GM19468 (cell line): ENCODE data around the gene SAYSD1.
"Not testable (repeated sequence)": the region's sequence is repeated elsewhere in the genome, so short reads cannot be mapped to it uniquely, and the experiment has no call there.

Source experiments
- ATAC-seq: cut with Tn5 transposase; IDR thresholded peaks from one replicate; pipeline ENCODE4 v1.9.1; 2021; ENCODE audit warnings: mild to moderate bottlenecking, moderate library complexity, moderate number of reproducible peaks; ENCODE audit not compliant: unreplicated experiment; ENCODE audit errors: extremely low read depth

The SAYSD1 gene, protein sequence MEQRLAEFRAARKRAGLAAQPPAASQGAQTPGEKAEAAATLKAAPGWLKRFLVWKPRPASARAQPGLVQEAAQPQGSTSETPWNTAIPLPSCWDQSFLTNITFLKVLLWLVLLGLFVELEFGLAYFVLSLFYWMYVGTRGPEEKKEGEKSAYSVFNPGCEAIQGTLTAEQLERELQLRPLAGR

DNA sequence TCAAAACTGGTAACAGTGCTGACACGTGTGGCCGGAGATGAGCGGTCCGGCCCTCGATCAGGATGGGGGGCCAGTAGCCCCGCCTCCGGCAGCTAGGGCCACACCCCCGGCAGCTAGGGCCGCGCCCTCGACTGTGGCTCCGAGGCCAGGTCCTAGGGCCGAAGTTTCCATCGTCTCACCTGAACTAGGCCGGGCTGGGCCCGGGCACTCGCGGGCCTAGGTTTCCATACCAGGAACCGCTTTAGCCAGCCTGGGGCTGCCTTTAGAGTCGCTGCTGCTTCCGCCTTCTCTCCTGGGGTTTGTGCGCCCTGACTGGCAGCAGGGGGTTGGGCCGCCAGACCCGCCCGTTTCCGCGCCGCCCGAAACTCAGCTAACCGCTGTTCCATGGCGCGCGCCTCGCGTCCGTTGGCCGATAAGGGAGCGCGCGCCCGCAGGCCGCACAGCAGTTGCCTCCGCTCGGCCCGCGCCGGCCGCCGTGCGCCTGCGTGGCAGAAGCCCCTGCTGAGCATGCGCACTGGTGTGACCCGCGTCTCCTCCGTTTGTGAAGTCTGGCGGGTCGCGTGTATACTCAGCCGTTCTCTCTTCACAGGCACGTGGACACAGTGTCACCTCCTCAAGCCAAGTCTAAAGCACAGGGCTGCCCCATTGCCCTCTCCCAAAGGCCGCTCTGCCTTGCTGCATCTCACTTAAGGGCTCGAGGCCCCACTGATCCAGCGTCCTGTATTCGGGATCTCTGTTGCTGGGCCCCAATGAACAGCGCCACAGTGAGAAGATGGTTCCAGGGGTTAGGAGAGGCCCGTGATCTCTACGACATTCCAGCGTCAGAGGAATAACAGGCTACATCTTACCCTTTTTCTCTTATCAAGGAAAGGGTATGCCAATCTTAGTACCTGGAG is at the start of gene SAYSD1:
TSS of gene SAYSD1 (minus strand) at position 483 of the 896 bp plus-strand sequence. CDS start at position 386, 97 bp downstream.
- peak; percentile 89 for ATAC-seq

DNA sequence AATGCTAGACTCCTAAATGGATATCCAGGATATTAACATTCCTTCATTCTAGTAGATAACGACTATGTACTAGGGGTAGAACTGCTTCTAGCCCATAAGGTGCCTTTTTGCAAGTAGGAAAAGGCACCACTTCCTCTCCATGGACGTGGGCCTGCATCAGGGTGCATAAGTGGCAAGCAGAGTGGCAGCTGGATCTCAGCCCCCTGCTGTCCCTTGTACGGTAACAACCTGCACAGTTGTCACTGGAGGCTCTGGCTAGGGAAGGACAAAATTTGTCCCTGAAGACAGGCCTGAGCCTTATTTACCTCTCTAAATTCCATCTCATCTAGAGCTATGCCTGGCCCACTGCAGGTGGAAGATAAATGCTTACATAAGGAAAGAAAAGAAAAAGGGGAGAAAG is 42.5 kb upstream of the SAYSD1 start:
- ATAC-seq, result no peak

DNA sequence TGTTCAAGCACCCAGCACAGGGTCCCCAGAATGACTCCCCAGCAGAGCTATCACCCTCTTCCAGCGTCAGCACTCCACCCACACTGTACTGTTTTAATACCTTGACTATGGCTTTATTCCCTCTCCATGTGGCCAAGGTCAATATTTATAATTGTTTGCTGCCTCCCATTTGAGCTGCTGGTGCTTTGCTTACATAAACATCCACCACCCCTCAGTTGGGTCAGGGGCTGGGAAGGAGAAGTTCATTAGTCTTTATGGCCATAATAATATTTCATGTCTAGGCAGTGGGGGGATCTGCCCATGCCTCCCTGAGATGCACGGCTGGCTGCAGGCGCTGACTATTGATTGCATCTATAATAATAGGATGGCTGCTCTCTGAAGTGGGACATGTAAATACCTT is 41.8 kb upstream of the SAYSD1 start:
- no peak for ATAC-seq

DNA sequence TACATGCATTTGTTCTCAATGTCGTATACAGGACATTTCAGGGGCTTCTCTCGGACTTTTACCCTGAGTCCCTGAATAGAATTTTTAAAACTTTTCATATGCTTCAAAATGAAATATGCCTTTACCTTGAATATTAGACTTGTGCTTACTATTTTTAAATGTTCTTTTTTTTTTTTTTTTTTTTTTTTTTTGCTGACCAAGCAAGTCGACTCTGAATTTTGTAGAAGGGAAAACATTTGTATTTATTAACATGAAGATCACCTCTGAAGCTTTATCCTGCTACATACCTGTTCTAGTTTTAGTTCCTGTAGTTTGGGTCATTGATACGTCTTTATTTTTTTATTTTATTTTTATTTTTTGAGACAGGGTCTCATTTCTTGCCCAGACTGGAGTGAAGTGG is 39.7 kb upstream of the SAYSD1 start:
- no peak for ATAC-seq

DNA sequence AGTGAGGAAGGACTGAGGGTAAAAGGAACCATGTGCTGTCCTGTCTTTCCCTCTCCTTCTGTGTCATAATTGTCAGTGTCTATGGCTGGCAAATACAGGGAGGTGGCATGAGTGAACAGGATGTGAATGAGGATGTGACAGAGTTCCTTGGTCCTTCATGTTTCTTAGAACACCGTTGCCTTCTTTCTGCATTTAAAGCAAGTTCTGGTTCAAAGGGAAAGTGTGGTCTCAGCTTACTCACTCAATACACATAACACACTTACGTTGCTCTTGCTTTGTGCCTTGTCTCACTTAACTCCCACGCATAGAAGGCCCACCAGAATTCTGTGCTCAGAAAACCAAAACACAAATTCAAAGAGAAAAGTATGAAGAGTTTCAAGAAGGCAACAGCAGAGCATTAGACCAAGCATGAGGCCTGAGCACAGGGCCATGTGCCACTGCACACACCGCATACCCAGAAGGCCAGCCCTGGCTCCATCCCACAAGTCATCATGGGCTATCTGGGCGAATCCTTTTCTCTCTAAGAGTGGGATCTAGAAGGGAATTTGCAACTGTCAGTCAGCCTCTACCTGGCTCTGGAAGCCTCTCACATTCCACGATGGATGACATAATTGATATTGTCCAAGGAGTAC is 38.9 kb upstream of the SAYSD1 start:
- ATAC-seq, result no peak

DNA sequence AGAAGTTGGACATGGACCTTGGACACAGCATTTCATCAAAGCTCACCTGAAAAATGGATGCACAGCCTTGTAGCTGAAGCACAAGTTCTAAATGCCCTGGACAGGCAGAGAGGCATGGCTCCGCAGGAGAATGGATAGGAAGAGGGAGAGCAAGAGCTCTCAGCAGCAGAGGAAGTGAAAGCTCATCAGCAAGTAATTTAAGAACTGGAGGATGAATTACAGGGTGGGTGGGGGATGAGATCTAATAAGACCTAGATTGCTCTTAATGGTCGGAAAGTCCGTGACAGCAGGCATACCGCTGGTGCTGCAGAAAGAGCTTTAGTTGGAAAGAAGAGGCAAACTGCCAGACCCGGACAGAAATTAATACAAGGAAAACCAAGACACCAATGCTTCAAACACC is 37.3 kb upstream of the SAYSD1 start:
- no peak for ATAC-seq

DNA sequence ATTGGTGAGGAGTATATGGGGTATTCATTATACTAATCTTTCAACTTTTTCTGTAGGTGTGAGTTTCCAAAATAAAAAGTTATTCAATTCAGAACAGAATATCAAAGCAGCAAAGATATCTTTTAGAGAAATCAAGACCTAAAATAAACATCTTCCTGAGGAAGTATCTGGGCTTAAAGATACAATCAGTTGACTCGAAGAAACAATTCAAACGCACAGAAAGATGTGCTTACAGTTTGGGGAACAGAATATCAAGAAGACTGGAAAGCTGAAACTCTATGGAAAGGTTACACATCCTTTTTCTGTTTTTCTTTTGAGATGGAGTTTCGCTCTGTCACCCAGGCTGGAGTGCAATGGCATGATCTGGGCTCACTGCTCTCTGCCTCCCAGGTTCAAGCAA is 36.2 kb upstream of the SAYSD1 start:
- ATAC-seq, result no peak

DNA sequence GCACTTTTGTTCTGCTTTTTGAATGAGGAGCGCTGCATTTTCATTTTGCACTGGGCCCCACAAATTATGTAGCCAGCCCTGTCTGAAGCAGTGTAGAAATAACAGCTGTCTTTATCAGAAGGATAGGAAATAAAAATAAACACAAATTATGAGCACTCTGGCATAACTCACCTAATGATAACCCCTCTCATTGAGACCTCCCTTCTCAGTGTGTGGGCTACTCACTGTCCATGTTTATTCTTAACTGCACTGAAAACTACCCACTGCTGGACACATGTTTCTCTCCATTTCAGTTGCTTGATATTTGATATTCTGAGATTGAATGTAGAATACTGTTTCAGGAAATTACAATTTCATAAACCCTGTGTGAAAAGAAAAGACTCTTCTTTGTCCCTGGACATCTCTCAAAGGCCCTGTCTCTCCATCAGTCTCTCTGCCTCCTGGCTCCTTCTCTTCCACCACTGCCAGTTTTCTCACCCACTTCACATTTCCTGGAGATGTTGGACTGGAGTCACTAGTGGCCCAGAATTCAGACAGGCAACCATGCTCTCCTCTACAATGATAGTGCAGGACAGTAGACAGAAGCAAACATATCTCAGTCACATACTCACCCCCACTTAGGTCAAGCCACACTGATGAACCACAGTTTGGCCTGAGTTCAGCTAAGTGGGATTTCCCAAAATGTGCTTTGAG is 29.6 kb upstream of the SAYSD1 start:
- no peak for ATAC-seq

DNA sequence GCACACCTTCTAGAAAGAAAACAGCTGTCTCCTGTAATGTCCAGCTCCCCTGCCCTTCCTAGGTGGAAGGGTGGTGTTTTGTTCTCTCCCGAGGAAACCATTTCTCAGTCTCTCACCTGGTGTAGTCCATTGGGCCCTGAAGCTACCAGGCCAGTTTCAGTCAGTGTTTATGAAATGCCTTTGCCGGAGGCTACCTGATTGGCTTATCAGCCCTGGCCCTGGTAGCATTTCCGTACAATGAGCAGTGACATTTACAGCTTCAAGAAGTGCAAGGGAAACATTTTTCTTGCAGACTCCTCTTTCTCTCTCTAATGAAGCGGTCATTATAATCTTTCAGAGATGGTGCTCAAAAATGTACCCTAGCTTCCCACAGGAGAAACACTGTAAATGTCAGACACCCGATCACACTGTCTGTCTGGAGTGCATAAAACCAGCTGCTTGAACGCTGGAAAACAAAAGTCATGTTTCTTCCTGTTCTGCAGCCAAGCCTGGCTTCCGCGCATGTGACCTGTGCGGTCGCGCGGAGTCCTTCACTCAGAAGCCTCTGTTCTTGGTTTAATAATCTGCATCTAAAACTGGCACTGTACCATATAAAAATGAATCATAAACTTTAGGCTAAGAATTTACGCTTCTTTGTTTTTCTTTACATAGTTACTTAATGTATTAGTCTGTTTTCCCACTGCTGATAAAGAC is 28.4 kb upstream of the SAYSD1 start:
- no peak for ATAC-seq

DNA sequence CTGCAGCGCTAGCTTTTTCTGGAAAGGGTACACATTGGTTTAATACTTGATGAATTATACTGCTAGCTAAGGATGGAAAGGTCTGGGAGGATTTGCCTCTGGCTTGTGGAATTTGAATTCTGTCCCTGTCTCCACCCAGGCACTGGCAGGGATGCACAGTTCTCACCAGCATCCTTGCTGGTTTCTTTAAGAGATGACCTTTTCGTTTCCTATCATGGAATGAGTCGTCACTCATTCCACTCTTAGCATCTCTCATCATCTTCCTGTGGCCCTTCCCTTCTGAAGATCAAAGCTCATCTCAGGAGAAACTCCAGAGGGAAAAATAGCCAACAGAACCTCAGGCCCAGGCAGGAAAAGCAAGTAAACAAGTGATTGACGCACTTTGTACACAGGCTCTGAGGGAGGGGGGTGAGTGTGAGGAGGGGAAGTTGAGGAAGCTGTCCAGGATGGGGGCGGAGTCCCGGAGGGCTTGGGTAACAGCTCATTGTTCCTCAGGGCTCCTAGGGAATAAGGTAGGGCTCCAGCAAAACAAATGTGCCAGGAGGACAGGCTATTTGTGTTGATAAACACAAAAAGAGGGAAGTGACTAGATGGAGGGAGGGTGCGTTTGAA is 25.7 kb upstream of the SAYSD1 start:
- ATAC-seq, result no peak

DNA sequence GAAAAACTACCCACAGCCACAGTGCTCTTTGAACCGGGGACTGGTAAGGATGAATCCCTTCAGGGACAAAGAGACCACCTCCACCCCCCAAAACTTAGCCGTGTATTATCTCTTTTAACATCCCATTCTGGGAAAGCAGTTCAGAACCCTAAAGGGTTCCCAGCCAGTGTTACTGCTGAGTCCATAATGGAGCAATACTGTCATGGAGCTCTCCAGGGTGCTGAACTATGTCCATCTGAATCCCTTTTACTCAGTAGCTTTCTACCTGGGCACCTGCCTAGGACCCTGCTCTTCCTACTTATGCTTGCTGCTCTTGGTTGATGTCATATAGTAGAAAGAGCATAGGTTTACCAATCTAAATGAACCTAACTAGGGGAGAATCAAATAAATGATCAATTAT is 22.3 kb upstream of the SAYSD1 start:
- ATAC-seq, result no peak

DNA sequence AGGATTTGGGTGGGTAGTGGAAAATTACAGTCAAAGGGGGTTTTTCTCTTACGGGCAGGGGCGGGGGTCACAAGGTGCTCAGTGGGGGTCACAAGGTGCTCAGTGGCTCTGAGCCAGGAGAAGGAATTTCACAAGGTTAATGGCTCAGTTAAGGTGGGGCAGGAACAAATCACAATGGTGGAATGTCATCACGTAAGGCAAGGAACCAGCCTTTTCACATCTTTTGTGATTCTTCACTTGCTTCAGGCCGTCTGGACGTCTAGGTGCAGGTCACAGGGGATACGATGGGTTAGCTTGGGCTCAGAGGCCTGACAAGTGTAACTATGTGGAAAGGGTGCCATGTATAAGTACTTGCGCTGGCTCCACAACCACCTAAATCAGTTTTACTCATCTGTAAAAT is 21.2 kb upstream of the SAYSD1 start:
- not testable (repeated sequence) for ATAC-seq

DNA sequence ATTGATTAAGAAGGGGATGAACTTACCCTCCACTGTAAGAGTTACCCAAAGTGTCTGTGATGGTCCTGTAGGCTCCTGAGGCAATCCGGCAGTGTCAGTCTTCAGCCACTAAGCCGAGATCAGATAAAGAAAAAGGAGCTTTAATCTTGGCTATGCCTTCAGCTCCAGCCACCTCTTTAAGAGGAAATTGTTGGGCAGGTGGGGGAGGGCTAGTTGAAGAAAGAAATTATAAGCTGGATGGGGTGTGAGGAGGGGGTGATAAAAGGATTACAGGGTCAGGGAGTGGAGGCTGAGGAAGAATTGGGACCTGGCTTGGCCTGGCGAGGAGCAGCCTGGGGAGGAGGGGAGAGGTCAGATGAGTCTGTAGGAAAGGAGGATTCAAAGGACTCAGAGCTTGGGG is 19.8 kb upstream of the SAYSD1 start:
- ATAC-seq, result not testable (repeated sequence)

DNA sequence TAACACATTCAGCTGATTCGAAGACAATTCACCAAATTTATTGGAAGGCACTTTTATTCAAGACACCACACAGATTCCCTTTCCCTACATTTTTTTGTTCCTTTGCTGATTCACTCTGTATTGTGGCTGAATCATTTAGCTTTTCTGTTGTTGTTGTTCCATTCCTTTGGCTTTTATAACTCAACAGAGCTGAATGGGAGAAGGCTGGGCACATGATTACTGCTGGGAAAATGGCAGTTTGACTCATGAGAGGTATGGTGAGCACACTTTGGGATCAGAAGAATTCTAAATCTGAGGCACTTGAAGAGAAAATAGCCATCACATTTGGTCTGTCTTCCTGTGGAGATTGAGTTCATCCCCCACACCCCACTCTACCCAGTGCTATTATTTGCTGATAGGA is 15.7 kb upstream of the SAYSD1 start:
- ATAC-seq, result no peak

DNA sequence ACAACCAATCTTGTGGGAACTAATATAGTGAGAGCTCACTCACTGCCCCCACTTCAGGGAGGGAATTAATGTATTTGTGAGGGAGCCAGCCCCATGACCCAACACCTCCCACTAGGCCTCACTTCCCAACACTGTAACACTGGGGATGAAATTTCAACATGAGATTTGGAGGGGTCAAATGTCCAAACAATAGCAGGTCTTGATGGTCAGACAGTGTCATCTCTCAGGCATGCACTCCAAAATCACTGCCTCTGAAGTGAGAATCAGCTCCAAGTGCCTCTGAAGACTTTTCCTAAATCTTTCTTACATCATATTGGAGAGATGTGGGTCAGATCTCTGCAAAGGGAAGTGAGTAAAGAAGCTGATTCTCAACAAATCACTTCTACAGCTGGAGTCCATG is 13.8 kb upstream of the SAYSD1 start:
- no peak for ATAC-seq

DNA sequence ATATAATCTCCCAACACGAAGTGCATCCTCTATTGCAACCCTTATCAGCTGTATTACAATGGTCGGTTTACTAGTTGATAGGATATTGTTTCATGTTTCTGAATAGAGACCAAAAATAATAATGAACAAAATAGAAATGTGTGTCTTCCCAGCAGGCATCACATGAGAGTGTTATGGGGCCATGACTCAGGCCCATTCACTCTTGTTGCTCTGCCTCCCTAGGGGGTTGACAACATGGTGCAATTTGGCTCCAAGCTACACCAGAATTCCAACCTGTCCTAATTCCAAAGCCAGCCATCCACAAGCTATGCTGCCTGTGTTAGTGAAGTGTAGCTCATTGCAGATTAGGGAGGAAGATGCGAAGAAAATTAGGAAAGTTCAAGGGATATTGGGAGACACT is 13.1 kb upstream of the SAYSD1 start:
- ATAC-seq, result no peak

DNA sequence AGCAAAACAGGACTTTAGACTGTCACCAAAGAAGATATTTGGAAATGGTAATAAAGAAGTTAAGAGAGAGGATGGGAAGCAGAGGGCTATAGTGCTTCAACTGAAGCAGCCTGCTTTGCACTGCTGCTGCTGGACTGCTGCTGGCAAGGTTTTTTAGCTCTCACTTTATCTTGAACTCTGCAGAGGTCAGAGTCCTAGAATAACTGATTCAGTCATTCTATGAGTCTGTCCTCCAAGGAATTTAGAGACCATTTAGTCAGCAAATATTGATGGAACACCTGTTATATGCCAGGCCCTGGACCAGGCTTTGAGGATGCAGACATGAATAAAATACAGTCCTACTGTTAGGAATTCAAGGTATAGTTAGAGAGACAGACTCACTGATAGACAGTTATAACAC is 9.1 kb upstream of the SAYSD1 start:
- no peak for ATAC-seq

DNA sequence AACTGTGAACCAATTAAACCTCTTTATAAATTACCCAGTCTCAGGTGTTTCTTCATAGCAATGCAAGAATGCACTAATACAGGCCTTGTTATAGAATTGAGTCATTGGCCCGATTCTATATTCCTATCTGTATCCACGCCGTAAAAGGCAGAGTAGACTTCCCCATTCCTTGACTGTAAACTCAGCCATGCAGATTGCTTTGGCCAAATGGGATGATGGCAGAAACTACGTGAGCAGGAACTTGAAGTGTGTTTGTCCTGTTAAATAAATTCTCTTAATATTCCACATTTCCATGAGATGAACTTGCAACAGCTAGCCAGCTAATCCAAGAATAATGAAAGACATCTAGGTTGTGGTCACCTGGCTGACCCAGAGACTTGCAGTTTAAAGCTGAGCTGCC is 3.9 kb upstream of the SAYSD1 start:
- no peak for ATAC-seq

DNA sequence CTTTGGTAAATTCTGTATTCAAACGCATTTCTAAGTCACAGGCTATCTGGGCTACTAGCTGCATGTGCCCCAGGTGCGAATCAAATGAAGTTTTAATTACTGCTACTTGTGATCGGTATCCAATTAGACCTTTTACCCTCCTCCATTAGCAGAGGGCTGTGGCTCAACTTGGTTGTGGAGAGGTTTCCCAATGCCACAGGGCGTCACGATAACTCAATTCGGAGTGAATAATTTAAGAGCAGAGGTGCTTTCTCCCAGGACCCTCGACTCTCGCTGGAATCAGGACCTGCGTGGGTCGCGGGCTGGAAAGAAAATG is 640 bp downstream of the SAYSD1 start:
- ATAC-seq, result no peak

DNA sequence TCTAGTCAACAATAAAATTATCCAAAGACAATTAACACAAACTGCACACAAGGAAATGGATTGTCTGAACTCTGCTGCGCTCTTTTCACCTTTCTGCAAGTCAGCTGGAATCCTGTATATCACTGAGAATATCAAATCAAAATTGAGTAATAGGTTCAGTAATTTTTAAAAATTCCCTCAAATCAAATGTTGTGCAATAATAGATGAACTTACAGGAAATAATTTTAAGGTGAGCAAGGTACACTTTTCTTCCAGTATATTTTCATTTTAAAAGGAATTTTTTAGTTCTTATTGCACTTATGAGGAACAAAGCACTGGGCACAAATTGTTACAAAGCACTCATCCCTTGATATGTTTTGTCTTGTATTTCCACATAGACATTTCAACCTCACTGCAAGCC is 1.2 kb downstream of the SAYSD1 start:
- no peak for ATAC-seq
